GM12878 (cell line): ENCODE data around the gene BACE2. TPM values are rescaled to one million over a fixed set of nuclear protein-coding genes. Genes with fewer than 3 reads are reported as not detected.

Experiments
- ATAC-seq: fragments of 200-7000 bp; cut with Tn5 transposase; 3 replicates; pipeline ENCODE4 v1.9.1; 2020; ENCODE audit warnings: mild to moderate bottlenecking, moderate library complexity
- BruUV-seq: library from RNA; stranded (reverse); fragments of 400-500 nt; replicated peaks from 2 replicates; lab custom pipeline; 2021; lab: Mats Ljungman, UMichigan
- CTCF ChIA-PET: fragments of 300-600 bp; sonication (Branson Sonifier 250); formaldehyde crosslinking; extraction: SDS; loops from one replicate; lab custom pipeline; 2021; ENCODE audit warnings: inconsistent platforms; lab: Yijun Ruan, JAX
- POLR2A ChIA-PET: fragments of 350-600 bp; formaldehyde crosslinking; extraction: SDS; loops from one replicate; lab custom pipeline; 2021; ENCODE audit warnings: inconsistent platforms; lab: Charles Lee
- RAD21 ChIA-PET: fragments of 300-600 bp; sonication (Branson Sonifier 250); formaldehyde crosslinking; loops from one replicate; lab custom pipeline; 2023; ENCODE audit warnings: antibody characterized with exemption; ENCODE audit not compliant: unreplicated experiment; lab: Charles Lee
- SMC1A ChIA-PET: fragments of 300-600 bp; sonication (Branson Sonifier 250); formaldehyde crosslinking; loops from one replicate; lab custom pipeline; 2023; ENCODE audit not compliant: unreplicated experiment, uncharacterized antibody; lab: Charles Lee
- DNase-seq: peaks from one replicate; pipeline ENCODE4 v3.0.0-alpha.2; 2011; ENCODE audit warnings: low read depth, low spot score
- FAIRE-seq: peaks from 3 replicates; lab custom pipeline; 2011; peaks lifted over from hg19 to GRCh38; lab: Jason Lieb, UNC
- H2AFZ ChIP-seq: 2 replicates; pipeline ENCODE4 v1.6.0; 2011; ENCODE audit warnings: low read depth, low read length, control low read depth; ENCODE audit not compliant: control insufficient read depth
- H3K27ac ChIP-seq: 2 replicates; pipeline ENCODE4 v1.5.1; 2011; ENCODE audit warnings: control low read depth; ENCODE audit not compliant: control insufficient read depth, insufficient read depth
- H3K27me3 ChIP-seq, 2 experiments: replicated peaks in 1 of 2; 2 replicates each; pipeline versions ENCODE4 v1.6.0 to v1.6.1; 2011; ENCODE audit warnings: low read length in 1 of 2; ENCODE audit not compliant: control insufficient read depth in 2 of 2, insufficient read depth in 2 of 2
- H3K36me3 ChIP-seq, 2 experiments: 2 replicates each; pipeline ENCODE4 v1.5.1; 2011; ENCODE audit warnings: low read length in 1 of 2; ENCODE audit not compliant: control insufficient read depth in 2 of 2, insufficient read depth in 2 of 2
- H3K4me1 ChIP-seq: 2 replicates; pipeline ENCODE4 v1.6.1; 2011; ENCODE audit warnings: mild to moderate bottlenecking, low read length, moderate library complexity, mixed read lengths; ENCODE audit not compliant: control insufficient read depth, insufficient read depth
- H3K4me2 ChIP-seq: 2 replicates; pipeline ENCODE4 v1.6.0; 2011; ENCODE audit warnings: control low read depth; ENCODE audit not compliant: control insufficient read depth, insufficient read depth
- H3K4me3 ChIP-seq: fragments of 200-600 bp; sonication (generic); 2 replicates; pipeline ENCODE4 v1.5.1; 2016
- H3K79me2 ChIP-seq: 2 replicates; pipeline ENCODE4 v1.6.0; 2011; ENCODE audit warnings: low read length; ENCODE audit not compliant: control insufficient read depth, insufficient read depth
- H3K9ac ChIP-seq: 2 replicates; pipeline ENCODE4 v1.8.0; 2011; ENCODE audit warnings: low read length, control low read depth, mixed read lengths; ENCODE audit not compliant: control insufficient read depth, insufficient read depth
- H3K9me3 ChIP-seq: replicated peaks from 3 replicates; pipeline ENCODE4 v1.5.1; 2011; ENCODE audit warnings: mild to moderate bottlenecking, low read length; ENCODE audit not compliant: control insufficient read depth, insufficient read depth
- H4K20me1 ChIP-seq: 2 replicates; pipeline ENCODE4 v1.6.0; 2011; ENCODE audit not compliant: control insufficient read depth, insufficient read depth
- BACH1 ChIP-seq: fragments of 450-650 bp; IDR thresholded peaks from 2 replicates; pipeline ENCODE4 v1.6.1; 2017; ENCODE audit warnings: mild to moderate bottlenecking, borderline replicate concordance
- HDAC2 ChIP-seq: fragments of 200-600 bp; sonication (generic); IDR thresholded peaks from 2 replicates; pipeline ENCODE4 v1.6.1; 2017
- JUNB ChIP-seq: IDR thresholded peaks from 2 replicates; pipeline ENCODE4 v1.6.1; 2016; ENCODE audit warnings: antibody characterized with exemption, mild to moderate bottlenecking
- KAT2A ChIP-seq: conservative IDR thresholded peaks from 2 replicates; pipeline ENCODE4 v1.6.1; 2011; ENCODE audit warnings: low read depth, low read length; ENCODE audit not compliant: control insufficient read depth
- NFIC ChIP-seq: IDR thresholded peaks from 2 replicates; pipeline ENCODE4 v1.6.1; 2012; ENCODE audit warnings: low read depth, mild to moderate bottlenecking, inconsistent platforms, low read length, moderate library complexity
- PAX8 ChIP-seq: fragments of 450-650 bp; IDR thresholded peaks from 2 replicates; pipeline ENCODE4 v1.6.1; 2017; ENCODE audit warnings: mild to moderate bottlenecking, moderate library complexity
- RAD51 ChIP-seq: fragments of 450-650 bp; IDR thresholded peaks from 2 replicates; pipeline ENCODE4 v1.6.1; 2016; ENCODE audit warnings: moderate library complexity, mild to moderate bottlenecking, inconsistent platforms
- SIN3A ChIP-seq: IDR thresholded peaks from 2 replicates; pipeline ENCODE4 v1.6.1; 2012; ENCODE audit warnings: low read depth, low read length, improper control_type of control experiment
- STAT1 ChIP-seq: fragments of 450-650 bp; conservative IDR thresholded peaks from 2 replicates; pipeline ENCODE4 v1.6.1; 2014; ENCODE audit warnings: antibody characterized with exemption, mild to moderate bottlenecking
- ZNF217 ChIP-seq: fragments of 450-650 bp; IDR thresholded peaks from 2 replicates; pipeline ENCODE4 v1.6.1; 2017; ENCODE audit warnings: antibody characterized with exemption, mild to moderate bottlenecking
- ZSCAN29 ChIP-seq: fragments of 450-650 bp; IDR thresholded peaks from 2 replicates; pipeline ENCODE4 v1.6.1; 2017; ENCODE audit warnings: mild to moderate bottlenecking, moderate library complexity
- WGBS: methylation state at CpG from one replicate; pipeline ENCODE4 v1.1.6; 2016; ENCODE audit warnings: low lambda C conversion rate; ENCODE audit not compliant: insufficient replicate concordance, insufficient coverage; ENCODE audit errors: missing lambda C conversion rate; 5-methylcytosine and 5-hydroxymethylcytosine counted together
- in situ Hi-C: fragments of 300-500 bp; cut with MboI; formaldehyde crosslinking; loops from 9 replicates; pipeline ENCODE4 v1.14.3; 2018; ENCODE audit warnings: mixed read lengths
- intact Hi-C: fragments of 100-400 bp; cut with micrococcal nuclease; formaldehyde crosslinking; loops from one replicate; pipeline ENCODE4 v1.14.2; 2022; ENCODE audit not compliant: unreplicated experiment
- polyA plus RNA-seq, 11 experiments: library from polyadenylated mRNA; depleted of rRNA in 4 of 11; unstranded in 6 of 11; stranded (reverse) in 5 of 11; fragments of >200 nt; fragmentation: Nextera tagmentation in 4 of 11; fragmentation: Illumina TruSeq in 1 of 11; extraction: Ambion mirVana in 4 of 11; extraction: Trizol in 1 of 11; gene quantifications; 1 replicate in 1 of 11; 2 replicates in 10 of 11; pipeline versions ENCODE4 v1.2.1 to v1.2.3, GENCODE V29; 2011 to 2016; ENCODE audit warnings: inconsistent platforms in 2 of 11, missing spikeins in 2 of 11, low read depth in 1 of 11
- total RNA-seq, 4 experiments: library from RNA; depleted of rRNA in 3 of 4; stranded (reverse); fragments of >200 nt in 3 of 4; fragmentation: Illumina TruSeq in 1 of 4; extraction: Trizol in 1 of 4; gene quantifications; 2 replicates each; pipeline versions ENCODE4 v1.2.1 to v1.2.3, GENCODE V29; 2013 to 2021
- TF ChIP-seq, protein P1 (sequence below): fragments of 450-650 bp; IDR thresholded peaks from 2 replicates; pipeline ENCODE4 v1.6.1; 2016; ENCODE audit warnings: mild to moderate bottlenecking
- TF ChIP-seq, protein P2 (sequence below): fragments of 450-650 bp; IDR thresholded peaks from 2 replicates; pipeline ENCODE4 v1.6.1; 2017; ENCODE audit warnings: low read depth, mild to moderate bottlenecking, moderate library complexity
- TF ChIP-seq, protein P3 (sequence below): fragments of 450-650 bp; IDR thresholded peaks from 2 replicates; pipeline ENCODE4 v1.6.1; 2016; ENCODE audit warnings: mild to moderate bottlenecking

The BACE2 gene
- total and polyA plus RNA-seq, 10 of the 15 experiments (the other 5 are each of a cell fraction or from before 2014, with no cell fraction given): 0.04 to 0.69 (median 0.18) TPM; not detected in 5

- in situ Hi-C loops: no loop called here
- Histone ChIP-seq H3K9me3 (no peaks in the 10 kb centered on the region), H3K4me1 (no peaks in the 10 kb centered on the region), H3K27ac (no peak overlapping the region), H3K4me2 (no peak overlapping the region), H3K79me2 (no peaks in the 10 kb centered on the region), H3K9ac (no peak overlapping the region)
- intact Hi-C loops: no loop called here
- CTCF ChIA-PET: no interaction called here
- RAD21 ChIA-PET: no interaction called here
- POLR2A ChIA-PET: no interaction called here
- TF ChIP-seq HDAC2 (no peak), ZSCAN29 (no peak), SIN3A (no peak), ZNF217 (no peak), PAX8 (no peak), NFIC (no peak), RAD51 (no peak), KAT2A (no peak), STAT1 (no peak), JUNB (no peak), BACH1 (no peak)
- TF ChIP-seq, protein P1, sequence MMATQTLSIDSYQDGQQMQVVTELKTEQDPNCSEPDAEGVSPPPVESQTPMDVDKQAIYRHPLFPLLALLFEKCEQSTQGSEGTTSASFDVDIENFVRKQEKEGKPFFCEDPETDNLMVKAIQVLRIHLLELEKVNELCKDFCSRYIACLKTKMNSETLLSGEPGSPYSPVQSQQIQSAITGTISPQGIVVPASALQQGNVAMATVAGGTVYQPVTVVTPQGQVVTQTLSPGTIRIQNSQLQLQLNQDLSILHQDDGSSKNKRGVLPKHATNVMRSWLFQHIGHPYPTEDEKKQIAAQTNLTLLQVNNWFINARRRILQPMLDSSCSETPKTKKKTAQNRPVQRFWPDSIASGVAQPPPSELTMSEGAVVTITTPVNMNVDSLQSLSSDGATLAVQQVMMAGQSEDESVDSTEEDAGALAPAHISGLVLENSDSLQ: no peak
- TF ChIP-seq, protein P2, sequence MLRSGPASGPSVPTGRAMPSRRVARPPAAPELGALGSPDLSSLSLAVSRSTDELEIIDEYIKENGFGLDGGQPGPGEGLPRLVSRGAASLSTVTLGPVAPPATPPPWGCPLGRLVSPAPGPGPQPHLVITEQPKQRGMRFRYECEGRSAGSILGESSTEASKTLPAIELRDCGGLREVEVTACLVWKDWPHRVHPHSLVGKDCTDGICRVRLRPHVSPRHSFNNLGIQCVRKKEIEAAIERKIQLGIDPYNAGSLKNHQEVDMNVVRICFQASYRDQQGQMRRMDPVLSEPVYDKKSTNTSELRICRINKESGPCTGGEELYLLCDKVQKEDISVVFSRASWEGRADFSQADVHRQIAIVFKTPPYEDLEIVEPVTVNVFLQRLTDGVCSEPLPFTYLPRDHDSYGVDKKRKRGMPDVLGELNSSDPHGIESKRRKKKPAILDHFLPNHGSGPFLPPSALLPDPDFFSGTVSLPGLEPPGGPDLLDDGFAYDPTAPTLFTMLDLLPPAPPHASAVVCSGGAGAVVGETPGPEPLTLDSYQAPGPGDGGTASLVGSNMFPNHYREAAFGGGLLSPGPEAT: no peak
- TF ChIP-seq, protein P3, sequence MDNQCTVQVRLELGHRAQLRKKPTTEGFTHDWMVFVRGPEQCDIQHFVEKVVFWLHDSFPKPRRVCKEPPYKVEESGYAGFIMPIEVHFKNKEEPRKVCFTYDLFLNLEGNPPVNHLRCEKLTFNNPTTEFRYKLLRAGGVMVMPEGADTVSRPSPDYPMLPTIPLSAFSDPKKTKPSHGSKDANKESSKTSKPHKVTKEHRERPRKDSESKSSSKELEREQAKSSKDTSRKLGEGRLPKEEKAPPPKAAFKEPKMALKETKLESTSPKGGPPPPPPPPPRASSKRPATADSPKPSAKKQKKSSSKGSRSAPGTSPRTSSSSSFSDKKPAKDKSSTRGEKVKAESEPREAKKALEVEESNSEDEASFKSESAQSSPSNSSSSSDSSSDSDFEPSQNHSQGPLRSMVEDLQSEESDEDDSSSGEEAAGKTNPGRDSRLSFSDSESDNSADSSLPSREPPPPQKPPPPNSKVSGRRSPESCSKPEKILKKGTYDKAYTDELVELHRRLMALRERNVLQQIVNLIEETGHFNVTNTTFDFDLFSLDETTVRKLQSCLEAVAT: no peak
- TF ChIP-seq, all 136 proteins: peak for 0
- FAIRE-seq: no peak
- Histone ChIP-seq H3K27me3 (no peaks in the 10 kb centered on the region), H4K20me1 (no peaks in the 10 kb centered on the region), H3K36me3 (no peaks in the 10 kb centered on the region), H2AFZ (no peak overlapping the region), H3K4me3 (no peak overlapping the region)
- ATAC-seq: no peak
- 54% methylated on average over 8 of the region's 8 CpGs for WGBS
- BruUV-seq: no TSS peak
- DNase-seq: no peak
- SMC1A ChIA-PET: no interaction called here
These were observed 74.4 kb downstream of the BACE2 start for GRCh38 chr21:41242238-41242829.
